Ovary (tissue), 3 donors: Measurements from ENCODE around the gene ELMO2.

Experiments
- CTCF ChIP-seq, 3 donors: fragments of 450-650 bp in 2 of 3; fragments of 200-600 bp in 1 of 3; IDR thresholded peaks; one replicate each; pipeline versions ENCODE4 v1.5.1 to v1.8.0; 2016 to 2022; ENCODE audit warnings: antibody characterized with exemption in 3 of 3, mild to moderate bottlenecking in 1 of 3
- EP300 ChIP-seq: sonication (generic); formaldehyde crosslinking; IDR thresholded peaks from one replicate; pipeline ENCODE4 v1.6.1; 2017; ENCODE audit warnings: antibody characterized with exemption
- POLR2A ChIP-seq: fragments of 450-650 bp; IDR thresholded peaks from one replicate; pipeline ENCODE4 v1.6.1; 2017; ENCODE audit warnings: antibody characterized with exemption, mild to moderate bottlenecking, moderate library complexity
- donor health status: DM: no; HTN: no; CAD: no.

DNA sequence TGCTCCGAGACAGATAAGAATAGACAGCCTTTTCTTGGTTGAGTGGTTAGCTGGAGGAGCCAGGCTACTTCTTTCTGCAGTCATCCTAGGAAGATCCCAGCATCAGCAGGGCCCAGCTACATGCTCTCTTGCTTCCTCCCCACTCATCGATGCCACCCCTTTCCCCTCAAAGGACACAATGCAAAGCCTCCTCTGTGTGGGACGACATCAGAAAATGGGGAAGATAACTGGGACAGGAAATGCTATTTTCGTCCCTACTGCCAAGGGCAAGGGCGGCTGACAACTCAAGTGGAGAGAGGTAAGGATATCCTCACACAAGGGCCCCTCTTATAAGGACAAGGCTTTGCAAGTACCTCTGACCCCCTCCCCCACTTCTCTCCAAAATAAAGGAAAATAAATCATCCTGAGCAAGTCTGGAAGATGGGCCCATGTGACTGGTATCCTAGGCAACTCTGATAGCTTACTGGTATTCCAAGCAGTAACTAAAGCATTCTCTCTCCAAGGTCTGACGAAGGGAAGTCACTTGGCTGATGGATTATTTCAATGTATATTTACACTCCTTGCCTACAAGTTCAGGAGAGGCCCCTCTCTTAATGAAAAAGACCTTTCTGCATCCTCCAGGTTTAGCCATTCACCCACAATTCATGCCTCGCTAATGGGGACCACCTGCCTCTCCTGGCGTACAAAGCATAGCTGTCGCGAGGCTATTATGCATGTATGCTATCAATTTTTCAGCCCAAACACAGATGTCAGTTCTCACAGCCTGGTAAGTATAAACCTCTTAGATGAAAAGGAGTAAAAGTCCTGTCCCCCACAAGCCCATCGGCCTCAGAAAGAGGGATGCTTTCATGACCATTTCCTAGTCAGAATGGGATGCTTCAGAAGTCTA, 11.3 kb downstream of the ELMO2 start:
- TF ChIP-seq CTCF (IDR thresholded peaks at IDR 0.05) (no peak), POLR2A (no peak), EP300 (no peak)
